ENCODE data around the gene CCDC149. TPM values are rescaled to one million over a fixed set of nuclear protein-coding genes. Genes with fewer than 3 reads are reported as not detected.

The CCDC149 gene
- total and polyA plus RNA-seq, 8 donors: 18.8 to 26.1 (median 22.0) TPM

GRCh38 chr4:24837781-24838180 lies 75.1 kb downstream of the CCDC149 start:
- H3K9me3 ChIP-seq: no peaks in the 10 kb centered on the region
- intact Hi-C loops (cut with DNase I): no loop called here
- no peak for DNase-seq
- no peak for ATAC-seq
- no peaks in the 10 kb centered on the region for H3K4me1 ChIP-seq
- no peak overlapping the region for H3K4me3 ChIP-seq
- H3K27me3 ChIP-seq: no peaks in the 10 kb centered on the region
- TF ChIP-seq CTCF (IDR thresholded peaks at IDR 0.05): no peak
- H3K36me3 ChIP-seq: peaks cover 0 to 26% of the 10 kb centered on the region in 2 donors
- H3K27ac ChIP-seq: no peak overlapping the region

GRCh38 chr4:24837336-24837735 lies 75.5 kb downstream of the CCDC149 start:
- Histone ChIP-seq H3K27ac (no peak overlapping the region), H3K4me1 (no peaks in the 10 kb centered on the region), H3K27me3 (no peaks in the 10 kb centered on the region), H3K36me3 (peaks cover 0 to 26% of the 10 kb centered on the region in 2 donors), H3K9me3 (no peaks in the 10 kb centered on the region), H3K4me3 (no peak overlapping the region)
- intact Hi-C loops (cut with DNase I): no loop called here
- no peak for DNase-seq
- no peak for TF ChIP-seq CTCF (IDR thresholded peaks at IDR 0.05)
- no peak for ATAC-seq

- ATAC-seq (no peak), DNase-seq (no peak)
- H3K27me3 ChIP-seq: no peaks in the 10 kb centered on the region
- H3K36me3 ChIP-seq: peaks cover 0 to 30% of the 10 kb centered on the region in 2 donors
- no peak overlapping the region for H3K27ac ChIP-seq
- no peaks in the 10 kb centered on the region for H3K9me3 ChIP-seq
- H3K4me1 ChIP-seq: no peaks in the 10 kb centered on the region
- H3K4me3 ChIP-seq: no peak overlapping the region
- no peak for TF ChIP-seq CTCF (IDR thresholded peaks at IDR 0.05)
- intact Hi-C loops (cut with DNase I): no loop called here
Measured at GRCh38 chr4:24836661-24837242, 76.1 kb downstream of the CCDC149 start.

GRCh38 chr4:24835696-24836095 lies 77.1 kb downstream of the CCDC149 start:
- Histone ChIP-seq H3K36me3 (peaks cover 0 to 41% of the 10 kb centered on the region in 2 donors), H3K4me1 (no peaks in the 10 kb centered on the region), H3K4me3 (no peak overlapping the region), H3K27me3 (no peaks in the 10 kb centered on the region), H3K9me3 (no peaks in the 10 kb centered on the region), H3K27ac (no peak overlapping the region)
- no peak for ATAC-seq
- intact Hi-C loops (cut with DNase I): no loop called here
- TF ChIP-seq CTCF (IDR thresholded peaks at IDR 0.05): no peak
- no peak for DNase-seq

- H3K36me3 ChIP-seq: peaks cover 0 to 62% of the 10 kb centered on the region in 2 donors
- no peak for DNase-seq
- no peak overlapping the region for H3K27ac ChIP-seq
- ATAC-seq: no peak
- no peaks in the 10 kb centered on the region for H3K27me3 ChIP-seq
- H3K4me1 ChIP-seq: no peaks in the 10 kb centered on the region
- intact Hi-C loops (cut with DNase I): no loop called here
- H3K9me3 ChIP-seq: no peaks in the 10 kb centered on the region
- no peak overlapping the region for H3K4me3 ChIP-seq
- no peak for TF ChIP-seq CTCF (IDR thresholded peaks at IDR 0.05)
Measured at GRCh38 chr4:24831637-24832036, 81.2 kb downstream of the CCDC149 start.

All from left lung (tissue), 10 donors.